GOT3 (cell line): ENCODE results near the gene ABHD18.

Experiments used
- DNase-seq: peaks from one replicate; lab custom pipeline; 2025; ENCODE audit warnings: mixed read lengths; lab: John Stamatoyannopoulos, UW

Gene ABHD18

GRCh38 chr4:128068918-128069317 lies 103.7 kb downstream of the ABHD18 start:
- DNase-seq = no peak

- no peak for DNase-seq
These were observed 111.3 kb downstream of the ABHD18 start for GRCh38 chr4:128076464-128076863.
